Osteoblast (primary cell): ENCODE results near the gene FBXO9. TPM values are rescaled to one million over a fixed set of nuclear protein-coding genes. Genes with fewer than 3 reads are reported as not detected.

Experiments
- DNase-seq: peaks from one replicate; pipeline ENCODE4 v3.0.0; 2011; ENCODE audit warnings: low spot score, mixed read lengths; ENCODE audit not compliant: insufficient read length; ENCODE audit errors: missing footprints
- H2AFZ ChIP-seq: 2 replicates; pipeline ENCODE4 v1.6.0; 2011; ENCODE audit warnings: mild to moderate bottlenecking, low read length
- H3K27ac ChIP-seq: 2 replicates; pipeline ENCODE4 v1.5.1; 2011; ENCODE audit warnings: mild to moderate bottlenecking, low read depth, low read length, moderate library complexity
- H3K27me3 ChIP-seq: 2 replicates; pipeline ENCODE4 v1.6.0; 2012; ENCODE audit warnings: mild to moderate bottlenecking, control low read depth, inconsistent platforms, low read length, moderate library complexity; ENCODE audit not compliant: insufficient read depth
- H3K36me3 ChIP-seq: 2 replicates; pipeline ENCODE4 v1.5.1; 2011; ENCODE audit warnings: mild to moderate bottlenecking, low read length, control low read depth, moderate library complexity; ENCODE audit not compliant: insufficient read depth
- H3K4me1 ChIP-seq: 2 replicates; pipeline ENCODE4 v1.5.1; 2011; ENCODE audit warnings: mild to moderate bottlenecking, low read length, control low read depth, moderate library complexity; ENCODE audit not compliant: insufficient read depth
- H3K4me2 ChIP-seq: 2 replicates; pipeline ENCODE4 v1.6.0; 2011; ENCODE audit warnings: mild to moderate bottlenecking, low read length; ENCODE audit not compliant: insufficient read depth
- H3K4me3 ChIP-seq: fragments of 200-600 bp; sonication (generic); 3 replicates; pipeline ENCODE4 v1.5.1; 2012; ENCODE audit warnings: mild to moderate bottlenecking, low read length, inconsistent platforms; ENCODE audit not compliant: insufficient read depth
- H3K79me2 ChIP-seq: 2 replicates; pipeline ENCODE4 v1.6.0; 2012; ENCODE audit warnings: mild to moderate bottlenecking, low read length, control low read depth, inconsistent platforms; ENCODE audit not compliant: insufficient read depth
- H3K9me3 ChIP-seq: 2 replicates; pipeline ENCODE4 v1.5.1; 2011; ENCODE audit warnings: low read depth, low read length, control low read depth
- H4K20me1 ChIP-seq: 2 replicates; pipeline ENCODE4 v1.6.0; 2012; ENCODE audit warnings: mild to moderate bottlenecking, low read length, control low read depth; ENCODE audit not compliant: insufficient read depth
- CTCF ChIP-seq: IDR thresholded peaks from 2 replicates; pipeline ENCODE4 v1.5.1; 2011; ENCODE audit warnings: mild to moderate bottlenecking, low read depth, low read length, moderate library complexity; ENCODE audit errors: extremely low read depth
- total RNA-seq: library from RNA; depleted of rRNA; stranded (reverse); fragments of >200 nt; gene quantifications from 2 replicates; pipeline ENCODE4 v1.2.3, GENCODE V29; 2012

Gene FBXO9
- total RNA-seq, 1 donor, result 53.6 TPM

DNA sequence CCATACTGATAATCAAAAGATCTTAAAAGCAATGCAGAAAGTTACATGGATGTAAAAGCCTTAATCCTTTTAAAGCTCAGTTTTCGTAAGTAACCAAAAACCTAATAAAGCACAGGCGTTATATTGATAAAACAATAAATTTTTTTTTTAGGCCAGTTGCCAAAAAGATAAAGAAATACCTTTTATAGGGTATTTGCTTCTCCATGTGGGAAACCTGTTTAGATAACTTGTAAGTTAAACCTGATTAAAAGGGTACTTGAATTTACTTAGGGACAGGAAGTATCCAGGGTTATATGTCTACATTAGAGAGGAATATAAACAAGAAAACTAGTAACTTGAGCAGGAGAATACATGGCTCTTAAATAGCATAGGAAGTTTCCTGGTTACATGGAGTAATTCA is 21.1 kb downstream of the FBXO9 start:
- Histone ChIP-seq H3K4me2 (no peak overlapping the region), H3K79me2 (no peaks in the 10 kb centered on the region), H3K4me1 (no peaks in the 10 kb centered on the region), H3K4me3 (no peak overlapping the region), H3K27ac (no peak overlapping the region), H3K9me3 (no peaks in the 10 kb centered on the region), H2AFZ (no peak overlapping the region), H3K36me3 (peaks cover 70% of the 10 kb centered on the region), H4K20me1 (no peaks in the 10 kb centered on the region), H3K27me3 (no peaks in the 10 kb centered on the region)
- no peak for DNase-seq
- no peak for TF ChIP-seq CTCF

DNA sequence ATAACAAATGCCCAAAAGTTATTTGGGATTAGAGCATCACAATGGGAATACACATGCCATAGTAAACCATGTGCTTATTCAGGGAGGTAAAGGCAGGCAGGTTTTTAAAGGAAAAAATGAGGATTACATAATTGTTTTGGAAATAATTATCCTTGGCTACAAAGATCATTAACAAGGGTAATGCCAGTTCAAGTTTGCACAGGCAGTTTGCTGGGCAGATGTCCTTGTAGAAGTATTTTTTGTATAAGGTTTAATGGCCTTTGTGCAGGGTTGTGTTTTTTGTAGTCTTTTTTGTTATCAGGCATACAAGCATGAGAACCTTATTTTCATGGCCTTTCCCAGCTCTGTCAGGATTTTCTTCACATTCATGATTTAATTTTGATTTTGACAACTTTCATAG is 24.7 kb downstream of the FBXO9 start:
- Histone ChIP-seq H3K4me3 (no peak overlapping the region), H3K36me3 (peaks cover 74% of the 10 kb centered on the region), H3K4me1 (peaks cover under 1% of the 10 kb centered on the region)

DNA sequence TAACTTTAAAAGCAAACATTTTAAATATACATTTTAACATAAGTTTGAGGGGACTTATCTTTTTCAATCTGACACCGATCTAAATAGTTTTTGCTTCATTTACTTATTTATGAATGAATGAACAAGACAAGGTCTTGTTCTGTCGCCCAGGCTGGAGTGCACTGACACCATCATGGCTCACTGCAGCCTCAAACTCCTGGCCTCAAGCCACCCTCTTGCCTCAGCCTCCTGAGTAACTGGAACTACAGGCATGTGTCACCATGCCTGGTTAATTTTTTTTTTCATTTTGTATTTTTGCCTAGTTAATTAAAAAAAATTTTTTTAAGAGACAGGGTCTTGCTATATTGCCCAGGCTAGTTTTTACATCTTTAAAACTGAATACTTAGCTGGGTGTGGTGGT is 25.4 kb downstream of the FBXO9 start:
- Histone ChIP-seq H3K4me1 (peaks cover 7% of the 10 kb centered on the region), H4K20me1 (no peaks in the 10 kb centered on the region), H3K27ac (peak overlapping the region; percentile 7), H3K36me3 (peaks cover 74% of the 10 kb centered on the region), H3K4me3 (no peak overlapping the region), H3K27me3 (no peaks in the 10 kb centered on the region), H3K4me2 (no peak overlapping the region), H2AFZ (no peak overlapping the region), H3K9me3 (no peaks in the 10 kb centered on the region), H3K79me2 (no peaks in the 10 kb centered on the region)
- no peak for DNase-seq
- TF ChIP-seq CTCF, result no peak

More for the DNA sequence above, 24.7 kb downstream of the FBXO9 start:
- no peaks in the 10 kb centered on the region for H3K27me3 ChIP-seq
- H3K4me2 ChIP-seq, result no peak overlapping the region
- H3K27ac ChIP-seq, result no peak overlapping the region
- no peak for DNase-seq
- no peaks in the 10 kb centered on the region for H3K79me2 ChIP-seq
- no peak for TF ChIP-seq CTCF
- H3K9me3 ChIP-seq, result no peaks in the 10 kb centered on the region
- H2AFZ ChIP-seq, result no peak overlapping the region
- no peaks in the 10 kb centered on the region for H4K20me1 ChIP-seq

GRCh38 chr6:53095270-53095669 is 30.1 kb downstream of the FBXO9 start:
- no peaks in the 10 kb centered on the region for H4K20me1 ChIP-seq
- no peaks in the 10 kb centered on the region for H3K9me3 ChIP-seq
- no peak overlapping the region for H2AFZ ChIP-seq
- H3K79me2 ChIP-seq, result no peaks in the 10 kb centered on the region
- no peak for DNase-seq
- H3K4me2 ChIP-seq, result no peak overlapping the region
- H3K4me1 ChIP-seq, result peaks cover 13% of the 10 kb centered on the region
- no peak overlapping the region for H3K4me3 ChIP-seq
- no peak for TF ChIP-seq CTCF
- no peaks in the 10 kb centered on the region for H3K27me3 ChIP-seq
- no peak overlapping the region for H3K27ac ChIP-seq
- H3K36me3 ChIP-seq, result peaks cover 85% of the 10 kb centered on the region
